IMR-90 (cell line): ENCODE measurements around the gene DPM1. TPM values are rescaled to one million over a fixed set of nuclear protein-coding genes. Genes with fewer than 3 reads are reported as not detected.

Experiments used
- ATAC-seq: fragments of 200-7000 bp; cut with Tn5 transposase; 2 replicates; pipeline ENCODE4 v1.9.1; 2020; ENCODE audit warnings: low read depth, mild to moderate bottlenecking, moderate library complexity
- BruUV-seq: library from RNA; stranded (reverse); fragments of 400-500 nt; replicated peaks from 2 replicates; lab custom pipeline; 2021; lab: Mats Ljungman, UMichigan
- CTCF ChIA-PET: fragments of 300-600 bp; formaldehyde crosslinking; extraction: SDS; loops from one replicate; lab custom pipeline; 2021; ENCODE audit warnings: antibody characterized with exemption; lab: Yijun Ruan, JAX
- POLR2A ChIA-PET: fragments of 300-600 bp; sonication (Branson Sonifier 250); formaldehyde crosslinking; loops from one replicate; lab custom pipeline; 2022; ENCODE audit warnings: antibody characterized with exemption; ENCODE audit not compliant: unreplicated experiment; lab: Charles Lee
- DNase-seq: peaks from one replicate; pipeline ENCODE4 v3.0.0; 2013
- H2AFZ ChIP-seq: replicated peaks from 2 replicates; pipeline ENCODE3; 2013; ENCODE audit warnings: low read length, mild to moderate bottlenecking; ENCODE audit not compliant: poor library complexity
- H2AK5ac ChIP-seq: 2 replicates; pipeline ENCODE4 v1.6.1; 2013; ENCODE audit warnings: low read depth, low read length, inconsistent platforms
- H2AK9ac ChIP-seq: replicated peaks from 2 replicates; pipeline ENCODE3; 2013; ENCODE audit warnings: mild to moderate bottlenecking, low read depth, low read length, moderate library complexity; ENCODE audit not compliant: poor library complexity
- H2BK120ac ChIP-seq: 2 replicates; pipeline ENCODE4 v1.6.1; 2013; ENCODE audit warnings: low read depth, low read length, inconsistent platforms
- H2BK15ac ChIP-seq: 3 replicates; pipeline ENCODE4 v1.6.1; 2013; ENCODE audit warnings: low read depth, low read length, inconsistent platforms
- H2BK20ac ChIP-seq: 2 replicates; pipeline ENCODE4 v1.6.1; 2013; ENCODE audit warnings: low read depth, mild to moderate bottlenecking, inconsistent platforms, low read length, moderate library complexity
- H2BK5ac ChIP-seq: 2 replicates; pipeline ENCODE4 v1.6.1; 2013; ENCODE audit warnings: mild to moderate bottlenecking, low read depth, low read length, inconsistent platforms; ENCODE audit not compliant: poor library complexity, severe bottlenecking
- H3K14ac ChIP-seq: replicated peaks from 2 replicates; pipeline ENCODE4 v1.6.1; 2013; ENCODE audit warnings: low read depth, low read length, inconsistent platforms
- H3K18ac ChIP-seq: 2 replicates; pipeline ENCODE4 v1.6.1; 2013; ENCODE audit warnings: low read depth, low read length, control low read depth
- H3K23ac ChIP-seq: 2 replicates; pipeline ENCODE4 v1.6.1; 2013; ENCODE audit warnings: low read depth, low read length, inconsistent platforms
- H3K27ac ChIP-seq: 2 replicates; pipeline ENCODE4 v1.5.1; 2013; ENCODE audit warnings: mild to moderate bottlenecking, control low read depth, low read length; ENCODE audit not compliant: insufficient read depth
- H3K27me3 ChIP-seq: 2 replicates; pipeline ENCODE4 v1.6.1; 2013; ENCODE audit warnings: low read length; ENCODE audit not compliant: control insufficient read depth, insufficient read depth
- H3K36me3 ChIP-seq: 2 replicates; pipeline ENCODE4 v1.6.1; 2013; ENCODE audit warnings: low read length, mixed read lengths; ENCODE audit not compliant: control insufficient read depth, insufficient read depth
- H3K4ac ChIP-seq: 2 replicates; pipeline ENCODE4 v1.6.1; 2013; ENCODE audit warnings: low read depth, low read length, inconsistent platforms
- H3K4me1 ChIP-seq: 2 replicates; pipeline ENCODE4 v1.6.1; 2013; ENCODE audit warnings: low read length, mixed read lengths; ENCODE audit not compliant: control insufficient read depth, insufficient read depth
- H3K4me2 ChIP-seq: 2 replicates; pipeline ENCODE4 v1.6.1; 2013; ENCODE audit warnings: low read depth, mild to moderate bottlenecking, control low read depth, low read length, moderate library complexity
- H3K4me3 ChIP-seq: 2 replicates; pipeline ENCODE4 v1.5.1; 2013; ENCODE audit warnings: low read depth, mild to moderate bottlenecking, control low read depth, low read length, moderate library complexity; ENCODE audit not compliant: insufficient read depth
- H3K56ac ChIP-seq: 2 replicates; pipeline ENCODE4 v1.6.1; 2013; ENCODE audit warnings: low read length, inconsistent platforms; ENCODE audit not compliant: insufficient read depth; ENCODE audit errors: extremely low read depth
- H3K79me1 ChIP-seq, 2 experiments: 2 replicates each; pipeline ENCODE4 v1.6.1; 2013; ENCODE audit warnings: low read length in 2 of 2, inconsistent platforms in 1 of 2, low read depth in 1 of 2
- H3K9ac ChIP-seq: 2 replicates; pipeline ENCODE4 v1.6.1; 2013; ENCODE audit warnings: low read depth, low read length, control low read depth
- H3K9me1 ChIP-seq: 2 replicates; pipeline ENCODE4 v1.6.1; 2013; ENCODE audit warnings: low read length, inconsistent platforms; ENCODE audit not compliant: insufficient read depth
- H3K9me3 ChIP-seq: 2 replicates; pipeline ENCODE4 v1.6.1; 2013; ENCODE audit warnings: low read length; ENCODE audit not compliant: control insufficient read depth, insufficient read depth
- H4K20me1 ChIP-seq: 2 replicates; pipeline ENCODE4 v1.6.1; 2013; ENCODE audit warnings: low read length, inconsistent platforms; ENCODE audit not compliant: insufficient read depth
- H4K5ac ChIP-seq: 2 replicates; pipeline ENCODE4 v1.6.1; 2013; ENCODE audit warnings: mild to moderate bottlenecking, low read depth, low read length, control low read depth
- H4K8ac ChIP-seq, 2 experiments: 2 replicates each; pipeline ENCODE4 v1.6.1; 2013; ENCODE audit warnings: low read depth in 2 of 2, low read length in 2 of 2, control low read depth in 1 of 2, inconsistent platforms in 1 of 2
- H4K91ac ChIP-seq: 2 replicates; pipeline ENCODE4 v1.6.1; 2013; ENCODE audit warnings: low read depth, low read length, inconsistent platforms; ENCODE audit not compliant: insufficient read depth
- CHD1 ChIP-seq: IDR thresholded peaks from 2 replicates; pipeline ENCODE4 v1.6.1; 2012; ENCODE audit warnings: low read depth, low read length, improper control_type of control experiment
- CTCF ChIP-seq: conservative IDR thresholded peaks from 2 replicates; pipeline ENCODE4 v1.5.1; 2012; ENCODE audit warnings: mild to moderate bottlenecking, low read depth, low read length, improper control_type of control experiment
- NFE2L2 ChIP-seq: fragments of 150-350 bp; IDR thresholded peaks from 2 replicates; pipeline ENCODE4 v1.6.1; 2016; ENCODE audit warnings: low read depth, mild to moderate bottlenecking, low read length
- POLR2A ChIP-seq: IDR thresholded peaks from 2 replicates; pipeline ENCODE4 v1.6.1; 2012; ENCODE audit warnings: mild to moderate bottlenecking, low read depth, low read length
- SMC3 ChIP-seq: fragments of 150-350 bp; IDR thresholded peaks from 2 replicates; pipeline ENCODE4 v1.6.1; 2016; ENCODE audit warnings: low read depth, mild to moderate bottlenecking, antibody characterized with exemption, low read length, moderate library complexity
- WGBS, 2 experiments: methylation state at CpG; one replicate each; pipeline versions ENCODE4 v1.1.5 to v1.1.7; 2013; ENCODE audit warnings: missing lambda C conversion rate in 2 of 2; ENCODE audit not compliant: insufficient read length in 1 of 2; ENCODE audit errors: extremely low coverage in 2 of 2; 5-methylcytosine and 5-hydroxymethylcytosine counted together
- dilution Hi-C: fragments of 300-500 bp; cut with HindIII; formaldehyde crosslinking; loops from one replicate; pipeline ENCODE4 v1.14.3; 2018; ENCODE audit warnings: low sequenced_read_pairs; ENCODE audit not compliant: unreplicated experiment
- in situ Hi-C: fragments of 300-500 bp; cut with MboI; formaldehyde crosslinking; loops from 3 replicates; pipeline ENCODE4 v1.14.3; 2019; ENCODE audit warnings: low sequenced_read_pairs, inconsistent platforms, mixed read lengths
- intact Hi-C: fragments of 100-400 bp; cut with micrococcal nuclease; formaldehyde crosslinking; loops from 2 replicates; pipeline ENCODE4 v1.10.0; 2022
- polyA plus RNA-seq, 3 experiments: library from polyadenylated mRNA; depleted of rRNA; stranded (reverse); fragments of >200 nt; gene quantifications; 2 replicates each; pipeline ENCODE4 v1.2.3, GENCODE V29; 2012; ENCODE audit warnings: low replicate concordance in 1 of 3
- total RNA-seq: library from RNA; depleted of rRNA; stranded (reverse); fragments of >200 nt; gene quantifications from 2 replicates; pipeline ENCODE4 v1.2.3, GENCODE V29; 2012

DPM1 gene
- total and polyA plus RNA-seq, 2 of the 4 experiments (the other 2 are of a cell fraction) = 59.1 to 89.1 TPM

- TF ChIP-seq CTCF = no peak
Observed at GRCh38 chr20:50969912-50970311, 11.6 kb upstream of the DPM1 start (continued).

- BruUV-seq = no TSS peak
- Histone ChIP-seq H3K18ac (no peak overlapping the region), H3K36me3 (no peaks in the 10 kb centered on the region), H3K23ac (no peak overlapping the region), H3K14ac (no peak overlapping the region), H3K27ac (no peak overlapping the region), H4K20me1 (no peaks in the 10 kb centered on the region), H2AK9ac (no peak overlapping the region), H3K56ac (no peak overlapping the region), H3K4me1 (no peaks in the 10 kb centered on the region), H4K91ac (no peak overlapping the region), H2BK20ac (no peak overlapping the region), H3K27me3 (no peaks in the 10 kb centered on the region; the same call in 1 of the 2 replicates), H2AFZ (no peak overlapping the region), H3K4me3 (no peak overlapping the region), H2BK15ac (no peak overlapping the region), H2BK5ac (no peak overlapping the region), H4K8ac (no peak overlapping the region), H2BK120ac (no peak overlapping the region), H3K9me3 (no peaks in the 10 kb centered on the region), H3K4me2 (no peak overlapping the region), H3K9ac (no peak overlapping the region), H3K9me1 (no peaks in the 10 kb centered on the region; the same call in 1 of the 2 replicates), H2AK5ac (no peak overlapping the region), H3K4ac (no peak overlapping the region), H3K79me1 (no peaks in the 10 kb centered on the region), H4K5ac (no peak overlapping the region)
- no CpG with 5 or more reads among the region's 5 CpGs for WGBS, 2 experiments
- DNase-seq (no peak), ATAC-seq (no peak)
- TF ChIP-seq POLR2A = no peak
- TF ChIP-seq SMC3 = no peak
- no peak for TF ChIP-seq NFE2L2
- no peak for TF ChIP-seq CHD1
- in situ Hi-C loops (no loop called here), intact Hi-C loops (no loop called here), dilution Hi-C loops (no loop called here)
- ChIA-PET CTCF (interaction anchor here (0.6 kb wide), 1 partner anchor 979 kb away, joined by 4 read pairs; no protein-coding TSS in a partner anchor), POLR2A (no interaction called here)
Observed at GRCh38 chr20:50969435-50969834, 11.1 kb upstream of the DPM1 start.
